DOHH2 (cell line): ENCODE data around the gene PCDHB6.

ENCODE experiments used
- EZH2phosphoT487 ChIP-seq: fragments of 200-600 bp; sonication (generic); IDR thresholded peaks from 2 replicates; pipeline ENCODE4 v1.6.1; 2017; ENCODE audit warnings: borderline replicate concordance, mild to moderate bottlenecking, antibody characterized with exemption, low read length, moderate library complexity, mixed read lengths
- TF ChIP-seq, protein P1 (sequence below): fragments of 200-600 bp; sonication (generic); IDR thresholded peaks from one replicate; pipeline ENCODE4 v1.5.1; 2014; ENCODE audit warnings: antibody characterized with exemption, mild to moderate bottlenecking, low read depth, low read length; ENCODE audit not compliant: poor library complexity, severe bottlenecking

DNA sequence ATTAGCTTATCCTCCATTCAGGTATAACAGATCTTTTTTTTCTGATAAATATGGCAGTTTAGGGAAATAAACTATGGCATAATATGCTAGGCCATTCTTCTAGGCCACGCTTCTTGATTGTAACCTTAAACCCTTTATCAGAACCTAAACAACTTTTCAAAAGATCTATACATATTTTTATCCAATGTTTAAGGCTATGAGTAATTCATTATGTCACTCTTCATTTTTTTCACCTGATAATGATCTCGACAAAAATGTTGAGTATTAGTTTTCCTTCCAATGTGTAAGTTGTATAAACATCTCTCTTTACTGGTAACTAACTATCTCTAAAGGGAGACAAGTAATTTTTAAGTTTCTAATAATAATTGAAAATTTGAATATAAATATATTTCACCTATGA lies 30.6 kb upstream of the PCDHB6 start:
- TF ChIP-seq, protein P1, sequence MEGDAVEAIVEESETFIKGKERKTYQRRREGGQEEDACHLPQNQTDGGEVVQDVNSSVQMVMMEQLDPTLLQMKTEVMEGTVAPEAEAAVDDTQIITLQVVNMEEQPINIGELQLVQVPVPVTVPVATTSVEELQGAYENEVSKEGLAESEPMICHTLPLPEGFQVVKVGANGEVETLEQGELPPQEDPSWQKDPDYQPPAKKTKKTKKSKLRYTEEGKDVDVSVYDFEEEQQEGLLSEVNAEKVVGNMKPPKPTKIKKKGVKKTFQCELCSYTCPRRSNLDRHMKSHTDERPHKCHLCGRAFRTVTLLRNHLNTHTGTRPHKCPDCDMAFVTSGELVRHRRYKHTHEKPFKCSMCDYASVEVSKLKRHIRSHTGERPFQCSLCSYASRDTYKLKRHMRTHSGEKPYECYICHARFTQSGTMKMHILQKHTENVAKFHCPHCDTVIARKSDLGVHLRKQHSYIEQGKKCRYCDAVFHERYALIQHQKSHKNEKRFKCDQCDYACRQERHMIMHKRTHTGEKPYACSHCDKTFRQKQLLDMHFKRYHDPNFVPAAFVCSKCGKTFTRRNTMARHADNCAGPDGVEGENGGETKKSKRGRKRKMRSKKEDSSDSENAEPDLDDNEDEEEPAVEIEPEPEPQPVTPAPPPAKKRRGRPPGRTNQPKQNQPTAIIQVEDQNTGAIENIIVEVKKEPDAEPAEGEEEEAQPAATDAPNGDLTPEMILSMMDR: no peak
- TF ChIP-seq EZH2phosphoT487: no peak
